ENCODE measurements around the gene ZNF485. TPM values are rescaled to one million over a fixed set of nuclear protein-coding genes. Genes with fewer than 3 reads are reported as not detected.

ZNF485 gene
- total RNA-seq, 1 experiment from 2014 or later, result 10.6 TPM

DNA sequence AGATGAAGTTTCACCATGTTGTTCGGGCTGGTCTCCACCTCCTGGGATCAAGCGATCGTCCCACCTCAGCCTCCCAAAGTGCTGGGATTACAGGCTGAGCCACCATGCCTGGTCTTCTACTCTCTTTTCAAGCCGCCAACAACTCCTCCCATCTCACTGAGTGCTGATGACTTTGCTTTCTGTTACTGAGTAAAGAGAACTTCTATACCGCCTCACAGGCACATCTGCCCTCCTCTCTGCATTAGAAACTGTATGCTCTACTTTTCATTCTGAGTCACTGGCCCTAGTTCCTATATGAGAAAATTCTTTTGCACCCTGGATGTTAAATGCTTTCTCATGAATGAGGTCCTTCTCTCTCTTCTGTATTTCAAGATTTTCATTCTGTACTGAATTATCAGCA, 29.7 kb upstream of the ZNF485 start:
- ATAC-seq (no peak), DNase-seq (ENCODE audit: low read depth, low spot score) (no peak)
- H3K9me3 ChIP-seq (ENCODE audit: control insufficient read depth, insufficient read depth, low read depth, low read length), result peaks cover 9% of the 10 kb centered on the region; the same call in 1 of the 2 replicates
- no peak overlapping the region for H3K4me3 ChIP-seq (ENCODE audit: low read depth in 2 of 2, low read length in 2 of 2)
- no TSS peak for BruUV-seq (replicated peaks)
- ChIA-PET POLR2A (interaction anchor here (0.7 kb wide), 1 partner anchor 17 kb away, joined by 4 read pairs; no protein-coding TSS in a partner anchor), CTCF (no interaction called here)
- H3K4me1 ChIP-seq (ENCODE audit: control insufficient read depth, insufficient read depth, low read length), result peaks cover 7% of the 10 kb centered on the region; the same call in 1 of the 2 replicates
- no peak overlapping the region for H3K27ac ChIP-seq (ENCODE audit: low read length)
- no peak for TF ChIP-seq POLR2AphosphoS5 (IDR thresholded peaks at IDR 0.05; ENCODE audit: low read depth, low read length)
- no peak for TF ChIP-seq SIN3A (IDR thresholded peaks at IDR 0.05; ENCODE audit: borderline replicate concordance, insufficient read depth, low read depth, low read length)
- no peak for TF ChIP-seq REST (IDR thresholded peaks at IDR 0.05; ENCODE audit: insufficient read depth in 1 of 2, low read depth in 2 of 2, low read length in 1 of 2)
- no peak for TF ChIP-seq CTCF (IDR thresholded peaks at IDR 0.05)
- no peak for TF ChIP-seq TCF7L2 (IDR thresholded peaks at IDR 0.05; ENCODE audit: low read depth, low read length)
- in situ Hi-C loops (cut with HindIII; ENCODE audit: low pct_unique_long_range_greater_than_20kb, low sequenced_read_pairs), result no loop called here
- intact Hi-C loops (cut with micrococcal nuclease; ENCODE audit: unreplicated experiment), result no loop called here
- no peaks in the 10 kb centered on the region for H3K27me3 ChIP-seq (ENCODE audit: control insufficient read depth, insufficient read depth, low read length)
- H3K36me3 ChIP-seq (ENCODE audit: control insufficient read depth, insufficient read depth, low read length), result peaks cover 4% of the 10 kb centered on the region; the same call in 1 of the 2 replicates

GRCh38 chr10:43584051-43584450, 22.2 kb upstream of the ZNF485 start:
- in situ Hi-C loops (cut with HindIII; ENCODE audit: low pct_unique_long_range_greater_than_20kb, low sequenced_read_pairs), result no loop called here
- no peak for DNase-seq (ENCODE audit: low read depth, low spot score)
- ChIA-PET CTCF (no interaction called here), POLR2A (no interaction called here)
- no peaks in the 10 kb centered on the region for H3K9me3 ChIP-seq (ENCODE audit: control insufficient read depth, insufficient read depth, low read depth, low read length)
- no peaks in the 10 kb centered on the region for H3K36me3 ChIP-seq (ENCODE audit: control insufficient read depth, insufficient read depth, low read length)
- BruUV-seq (replicated peaks), result no TSS peak
- no peak overlapping the region for H3K4me3 ChIP-seq (ENCODE audit: low read depth in 2 of 2, low read length in 2 of 2)
- no peak overlapping the region for H3K27ac ChIP-seq (ENCODE audit: low read length)
- no peak for TF ChIP-seq CTCF (IDR thresholded peaks at IDR 0.05)
- no peak for TF ChIP-seq POLR2AphosphoS5 (IDR thresholded peaks at IDR 0.05; ENCODE audit: low read depth, low read length)
- TF ChIP-seq REST (IDR thresholded peaks at IDR 0.05; ENCODE audit: insufficient read depth in 1 of 2, low read depth in 2 of 2, low read length in 1 of 2), result no peak
- no peak for TF ChIP-seq TCF7L2 (IDR thresholded peaks at IDR 0.05; ENCODE audit: low read depth, low read length)
- no peak for TF ChIP-seq SIN3A (IDR thresholded peaks at IDR 0.05; ENCODE audit: borderline replicate concordance, insufficient read depth, low read depth, low read length)
- no peaks in the 10 kb centered on the region for H3K27me3 ChIP-seq (ENCODE audit: control insufficient read depth, insufficient read depth, low read length)
- ATAC-seq, result no peak
- no peaks in the 10 kb centered on the region for H3K4me1 ChIP-seq (ENCODE audit: control insufficient read depth, insufficient read depth, low read length)
- intact Hi-C loops (cut with micrococcal nuclease; ENCODE audit: unreplicated experiment), result no loop called here

All from Panc1 (cell line).